Right atrium auricular region (tissue), 2 donors: ENCODE data around the gene ZFC3H1. TPM values are rescaled to one million over a fixed set of nuclear protein-coding genes. Genes with fewer than 3 reads are reported as not detected.

ENCODE experiments used
- DNase-seq: peaks from one replicate; pipeline ENCODE4 v3.0.0-alpha.2; 2019; ENCODE audit warnings: low spot score
- H3K27ac ChIP-seq, 2 donors: fragments of 200-600 bp; sonication (generic); 1 replicate in 1 of 2; 2 replicates in 1 of 2; pipeline ENCODE4 v1.5.1; 2016 to 2019
- H3K27me3 ChIP-seq, 2 donors: fragments of 200-600 bp; sonication (generic); one replicate each; pipeline versions ENCODE4 v1.5.1 to v1.6.0; 2017 to 2019
- H3K36me3 ChIP-seq: fragments of 200-600 bp; sonication (generic); one replicate; pipeline ENCODE4 v1.5.1; 2016
- H3K4me1 ChIP-seq, 2 donors: fragments of 200-600 bp; sonication (generic); one replicate each; pipeline versions ENCODE4 v1.5.1 to v1.6.0; 2017 to 2019
- H3K4me3 ChIP-seq, 2 donors: fragments of 200-600 bp; sonication (generic); 1 replicate in 1 of 2; 2 replicates in 1 of 2; pipeline ENCODE4 v1.5.1; 2017 to 2019; ENCODE audit warnings: mild to moderate bottlenecking in 1 of 2, moderate library complexity in 1 of 2
- H3K9me3 ChIP-seq, 2 donors: fragments of 200-600 bp; sonication (generic); one replicate each; pipeline ENCODE4 v1.5.1; 2019
- CTCF ChIP-seq, 2 donors: fragments of 200-600 bp; sonication (generic); IDR thresholded peaks; one replicate each; pipeline ENCODE4 v1.5.1; 2019; ENCODE audit warnings: antibody characterized with exemption in 2 of 2
- total RNA-seq, 2 donors: library from RNA; depleted of rRNA; stranded (reverse); fragments of >200 nt; gene quantifications; one replicate each; pipeline ENCODE4 v1.1.0, GENCODE V29; 2016

Gene ZFC3H1
- total RNA-seq, 2 donors from 2014 or later = 19.5 to 22.8 TPM

- H3K4me3 ChIP-seq = no peak overlapping the region
- H3K9me3 ChIP-seq = no peaks in the 10 kb centered on the region
- H3K36me3 ChIP-seq = no peaks in the 10 kb centered on the region
- no peak for TF ChIP-seq CTCF (IDR thresholded peaks at IDR 0.05)
- no peaks in the 10 kb centered on the region for H3K4me1 ChIP-seq
- DNase-seq = no peak
- H3K27me3 ChIP-seq = no peaks in the 10 kb centered on the region
- H3K27ac ChIP-seq = no peak overlapping the region
Measured at GRCh38 chr12:71565535-71565934, 98.1 kb downstream of the ZFC3H1 start.

GRCh38 chr12:71562676-71563595 lies 100.7 kb downstream of the ZFC3H1 start:
- Histone ChIP-seq H3K36me3 (no peaks in the 10 kb centered on the region), H3K9me3 (no peaks in the 10 kb centered on the region), H3K4me1 (no peaks in the 10 kb centered on the region), H3K4me3 (no peak overlapping the region), H3K27ac (no peak overlapping the region), H3K27me3 (no peaks in the 10 kb centered on the region)
- TF ChIP-seq CTCF (IDR thresholded peaks at IDR 0.05) = no peak
- DNase-seq = no peak

Other genes with a start within 250 kb of the ZFC3H1 start
- gene LGR5, start 224.1 kb downstream of the ZFC3H1 start, total RNA-seq = under 1 TPM; 0.19 to 0.31 TPM
- gene THAP2, start 453 bp upstream of the ZFC3H1 start, total RNA-seq = 1 to 10 TPM; 2.0 to 5.2 TPM
- gene TMEM19, start 22.2 kb upstream of the ZFC3H1 start, total RNA-seq = 10 to 100 TPM; 19.5 to 20.5 TPM
- gene RAB21, start 91.0 kb upstream of the ZFC3H1 start, total RNA-seq = 10 to 100 TPM; 26.9 to 33.9 TPM
- 10 to 100 TPM; 12.3 to 15.1 TPM for gene TBC1D15, start 175.9 kb upstream of the ZFC3H1 start, total RNA-seq